Mucosa of rectum (tissue), 2 donors: Measurements from ENCODE around the gene MGST2.

Source experiments
- H3K27ac ChIP-seq, 2 donors: one replicate each; pipeline ENCODE4 v1.7.0; 2013; ENCODE audit warnings: inconsistent platforms in 2 of 2, low read depth in 2 of 2, low read length in 2 of 2
- H3K27me3 ChIP-seq, 2 donors: one replicate each; pipeline ENCODE4 v1.7.0; 2013; ENCODE audit warnings: low read length in 2 of 2; ENCODE audit not compliant: control insufficient read depth in 2 of 2, insufficient read depth in 2 of 2
- H3K36me3 ChIP-seq, 2 donors: one replicate each; pipeline ENCODE4 v1.7.0; 2013; ENCODE audit warnings: low read length in 2 of 2; ENCODE audit not compliant: control insufficient read depth in 2 of 2, insufficient read depth in 2 of 2
- H3K4me1 ChIP-seq, 2 donors: one replicate each; pipeline ENCODE4 v1.7.0; 2013; ENCODE audit warnings: low read length in 2 of 2, mild to moderate bottlenecking in 1 of 2; ENCODE audit not compliant: control insufficient read depth in 2 of 2, insufficient read depth in 2 of 2
- H3K4me3 ChIP-seq, 2 donors: one replicate each; pipeline ENCODE4 v1.7.0; 2013; ENCODE audit warnings: low read length in 2 of 2
- H3K9ac ChIP-seq, 2 donors: one replicate each; pipeline ENCODE4 v1.7.0; 2013; ENCODE audit warnings: low read length in 2 of 2, low read depth in 1 of 2, mild to moderate bottlenecking in 1 of 2
- H3K9me3 ChIP-seq, 2 donors: one replicate each; pipeline ENCODE4 v1.7.0; 2013; ENCODE audit warnings: low read length in 2 of 2; ENCODE audit not compliant: control insufficient read depth in 2 of 2
- donor health status: healthy.
- donor health status: Normal muscosa, but diverticular disease.

MGST2 gene

GRCh38 chr4:139658586-139659382, 6.8 kb upstream of the MGST2 start:
- H3K9me3 ChIP-seq = no peaks in the 10 kb centered on the region
- H3K36me3 ChIP-seq = no peaks in the 10 kb centered on the region
- no peak overlapping the region for H3K4me3 ChIP-seq
- H3K27me3 ChIP-seq = no peaks in the 10 kb centered on the region
- no peak overlapping the region for H3K27ac ChIP-seq
- H3K4me1 ChIP-seq = no peaks in the 10 kb centered on the region
- no peak overlapping the region for H3K9ac ChIP-seq

DNA sequence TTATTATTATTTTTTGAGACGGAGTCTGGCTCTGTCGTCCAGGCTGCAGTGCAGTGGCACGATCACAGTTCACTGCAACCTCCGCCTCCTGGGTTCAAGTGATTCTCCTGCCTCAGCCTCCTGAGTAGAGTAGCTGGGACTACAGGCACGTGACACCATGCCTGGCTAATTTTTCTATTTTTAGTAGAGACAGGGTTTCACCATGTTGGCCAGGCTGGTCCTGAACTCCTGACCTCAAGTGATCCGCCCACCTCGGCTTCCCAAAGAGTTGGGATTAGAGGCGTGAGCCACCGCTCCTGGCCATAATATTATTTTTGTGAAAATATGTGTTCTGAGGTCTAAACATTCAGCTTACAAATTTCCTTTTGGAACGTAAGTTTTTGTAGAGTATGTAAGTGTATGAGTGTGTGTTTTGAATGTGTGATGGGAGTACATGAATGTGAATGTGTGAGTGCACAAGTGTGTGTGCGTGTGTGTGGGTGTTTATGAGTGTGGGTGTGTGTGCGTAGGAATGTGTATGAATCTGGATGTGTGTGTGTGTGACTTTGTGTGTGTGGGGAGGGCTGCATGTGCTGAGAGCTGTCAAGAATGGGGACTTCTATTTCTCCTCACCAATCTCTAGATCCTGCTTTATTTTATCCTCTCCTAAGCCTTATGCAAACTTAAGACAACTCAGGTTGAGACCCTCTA, 5.7 kb upstream of the MGST2 start:
- Histone ChIP-seq H3K27ac (no peak overlapping the region), H3K9me3 (no peaks in the 10 kb centered on the region), H3K4me3 (no peak overlapping the region), H3K9ac (no peak overlapping the region), H3K4me1 (peaks cover 2 to 10% of the 10 kb centered on the region in 2 donors), H3K36me3 (no peaks in the 10 kb centered on the region), H3K27me3 (no peaks in the 10 kb centered on the region)

GRCh38 chr4:139660568-139661043, 5.0 kb upstream of the MGST2 start:
- Histone ChIP-seq H3K27me3 (no peaks in the 10 kb centered on the region), H3K4me1 (peaks cover 8 to 17% of the 10 kb centered on the region in 2 donors), H3K4me3 (no peak overlapping the region), H3K9ac (no peak overlapping the region), H3K27ac (no peak overlapping the region), H3K36me3 (no peaks in the 10 kb centered on the region), H3K9me3 (no peaks in the 10 kb centered on the region)

- no peak overlapping the region for H3K9ac ChIP-seq
- H3K4me3 ChIP-seq = no peak overlapping the region
- H3K4me1 ChIP-seq = peaks cover 16 to 38% of the 10 kb centered on the region in 2 donors
- H3K27me3 ChIP-seq = no peaks in the 10 kb centered on the region
- H3K36me3 ChIP-seq = no peaks in the 10 kb centered on the region
- H3K27ac ChIP-seq = peak overlapping the region in 1 of 2 donors; percentile 88
- H3K9me3 ChIP-seq = no peaks in the 10 kb centered on the region
Measured at GRCh38 chr4:139663561-139664138, 2.0 kb upstream of the MGST2 start.

DNA sequence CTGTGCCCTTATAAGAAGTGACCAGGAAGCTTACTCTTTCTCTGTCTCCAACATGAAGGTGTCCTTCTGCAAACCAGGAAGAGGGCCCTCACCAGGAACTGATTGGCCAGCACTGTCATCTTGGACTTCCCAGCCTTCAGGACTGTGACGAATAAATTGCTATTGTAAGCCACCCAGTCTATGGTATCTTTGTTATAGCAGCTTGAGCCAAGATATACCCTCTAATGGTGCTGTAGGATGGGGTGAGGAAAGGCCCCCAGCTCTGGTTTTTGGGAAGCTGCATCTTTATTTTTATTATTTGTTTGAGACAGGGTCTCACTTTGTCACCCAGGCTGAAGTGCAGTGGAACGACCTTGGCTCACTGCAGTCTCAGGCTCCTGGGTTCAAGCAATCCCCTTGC, 1.2 kb upstream of the MGST2 start:
- no peaks in the 10 kb centered on the region for H3K9me3 ChIP-seq
- H3K4me3 ChIP-seq = no peak overlapping the region
- H3K27ac ChIP-seq = peak overlapping the region; percentile 88 to 94
- H3K9ac ChIP-seq = no peak overlapping the region
- no peaks in the 10 kb centered on the region for H3K27me3 ChIP-seq
- peaks cover 19 to 45% of the 10 kb centered on the region in 2 donors for H3K4me1 ChIP-seq
- H3K36me3 ChIP-seq = no peaks in the 10 kb centered on the region

GRCh38 chr4:139665079-139665689, 435 bp upstream of the MGST2 start:
- Histone ChIP-seq H3K9ac (peak overlapping the region; percentile 68 to 85), H3K9me3 (no peaks in the 10 kb centered on the region), H3K4me1 (peaks cover 19 to 45% of the 10 kb centered on the region in 2 donors), H3K27me3 (no peaks in the 10 kb centered on the region), H3K27ac (peak overlapping the region; percentile 88 to 94), H3K4me3 (peak overlapping the region; percentile 74 to 97), H3K36me3 (no peaks in the 10 kb centered on the region)

- H3K4me3 ChIP-seq = peak overlapping the region; percentile 74 to 97
Measured at GRCh38 chr4:139666735-139667281, 1.2 kb downstream of the MGST2 start.

GRCh38 chr4:139668036-139668435, 2.4 kb downstream of the MGST2 start:
- Histone ChIP-seq H3K9ac (peak overlapping the region in 1 of 2 donors; percentile 39), H3K27me3 (no peaks in the 10 kb centered on the region), H3K4me3 (peak overlapping the region; percentile 74 to 97), H3K9me3 (no peaks in the 10 kb centered on the region), H3K36me3 (no peaks in the 10 kb centered on the region), H3K27ac (peak overlapping the region; percentile 88 to 94), H3K4me1 (peaks cover 19 to 45% of the 10 kb centered on the region in 2 donors)

More at GRCh38 chr4:139666735-139667281, 1.2 kb downstream of the MGST2 start:
- no peaks in the 10 kb centered on the region for H3K27me3 ChIP-seq
- peak overlapping the region; percentile 88 to 94 for H3K27ac ChIP-seq
- H3K9me3 ChIP-seq = no peaks in the 10 kb centered on the region
- peaks cover 19 to 45% of the 10 kb centered on the region in 2 donors for H3K4me1 ChIP-seq
- peak overlapping the region; percentile 85 to 91 for H3K9ac ChIP-seq
- H3K36me3 ChIP-seq = no peaks in the 10 kb centered on the region

DNA sequence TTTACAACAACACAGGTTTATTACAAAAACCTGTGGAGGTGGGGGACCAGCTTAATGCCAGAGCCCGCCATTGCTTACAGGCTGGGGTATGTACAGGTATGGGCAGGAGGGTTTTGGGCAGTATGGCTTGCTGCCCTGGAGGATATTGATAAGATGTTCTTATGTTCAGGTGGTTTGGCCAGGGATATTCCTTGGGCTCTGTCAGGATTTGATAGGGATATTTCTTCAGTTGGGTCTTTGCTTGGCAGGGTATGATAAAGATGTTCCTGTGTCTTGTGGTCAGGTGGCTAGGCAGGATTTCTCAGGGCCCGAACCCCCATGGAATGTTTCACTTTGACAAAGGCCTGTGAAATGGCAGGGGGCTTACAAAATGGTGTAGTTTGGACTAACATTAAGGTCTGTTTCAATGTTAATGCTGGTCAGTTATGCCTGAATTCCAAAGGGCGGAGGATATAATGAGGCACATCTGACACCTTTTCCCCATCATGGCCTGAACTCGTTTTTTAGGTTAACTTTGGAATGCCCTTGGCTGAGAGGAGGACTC, 3.1 kb downstream of the MGST2 start:
- Histone ChIP-seq H3K9me3 (no peaks in the 10 kb centered on the region), H3K27me3 (no peaks in the 10 kb centered on the region), H3K36me3 (peaks cover 0 to 6% of the 10 kb centered on the region in 2 donors), H3K4me1 (peaks cover 19 to 45% of the 10 kb centered on the region in 2 donors), H3K4me3 (no peak overlapping the region), H3K27ac (peak overlapping the region in 1 of 2 donors; percentile 6), H3K9ac (no peak overlapping the region)
